DMS79 (cell line): Measurements from ENCODE around the gene SCD5.
A peak's percentile ranks its signal among the peaks of the same experiment; 100 is the strongest.
"Not testable (repeated sequence)": the region's sequence is repeated elsewhere in the genome, so short reads cannot be mapped to it uniquely, and the experiment has no call there.

Experiments used
- DNase-seq: peaks from one replicate; lab custom pipeline; 2025; lab: John Stamatoyannopoulos, UW

The SCD5 gene

DNA sequence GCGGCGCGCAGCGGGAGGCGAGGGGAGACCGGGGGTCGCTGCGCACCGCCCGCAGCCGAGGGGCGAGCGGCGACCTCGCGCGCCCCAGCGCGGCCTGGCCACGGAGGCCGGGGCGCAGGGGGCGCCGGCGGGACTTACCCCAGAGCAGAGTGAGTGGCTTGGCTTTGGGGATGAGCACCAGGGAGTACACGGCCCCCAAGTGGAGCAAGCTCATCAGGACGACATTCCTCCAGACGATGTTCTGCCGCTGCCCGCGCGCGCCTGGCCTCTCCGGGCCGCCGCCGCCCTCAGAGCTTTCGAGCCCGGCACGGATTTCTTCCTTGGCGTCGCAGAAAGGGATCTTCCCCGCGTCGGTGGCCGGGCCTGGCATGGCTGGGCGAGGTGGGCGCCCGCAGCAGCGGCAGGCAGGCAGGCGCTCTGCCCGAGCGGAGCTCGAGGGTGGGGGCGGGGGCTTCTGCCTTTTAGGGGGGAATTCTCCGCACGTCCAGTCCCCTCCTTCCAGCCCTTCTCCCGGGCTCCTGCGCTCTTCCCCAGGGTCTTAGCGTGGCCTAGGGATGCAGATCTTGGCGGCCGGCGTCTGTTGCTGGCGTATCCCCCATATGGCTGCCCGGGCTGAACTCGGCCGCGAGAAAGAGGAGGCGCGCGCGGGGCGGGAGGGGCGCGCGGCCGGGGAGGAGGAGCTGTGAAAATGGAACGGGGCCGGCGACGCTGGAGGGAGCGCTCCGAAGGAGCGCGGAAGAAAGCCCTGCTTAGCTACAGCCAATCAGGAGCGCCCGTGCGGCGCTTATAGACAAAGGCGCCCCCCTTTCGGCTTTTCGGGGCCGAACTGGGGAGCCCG lies at the start of gene SCD5:
TSS of gene SCD5 (minus strand) at position 629 of the 838 bp plus-strand sequence. CDS start at position 370, 259 bp downstream.
- peak; percentile 83 for DNase-seq

DNA sequence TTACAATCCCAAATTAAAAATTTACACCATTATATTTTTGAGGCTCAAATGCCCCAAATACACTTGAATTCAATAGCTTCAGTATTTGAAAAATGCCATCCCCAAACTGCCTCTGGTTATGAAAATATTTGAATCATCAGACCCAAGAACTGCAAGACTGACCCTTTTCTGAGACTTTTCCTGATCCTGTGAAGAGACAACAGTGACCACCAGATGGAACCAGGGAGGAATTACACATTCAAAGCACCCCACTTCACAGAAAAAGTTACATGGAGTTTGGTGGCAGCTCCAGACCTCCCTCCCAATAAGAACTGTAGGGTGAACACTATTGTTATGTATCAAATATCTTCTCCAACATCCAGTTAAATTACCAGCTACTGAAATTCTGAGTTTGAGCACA lies 44.0 kb upstream of the SCD5 start:
- DNase-seq = no peak

DNA sequence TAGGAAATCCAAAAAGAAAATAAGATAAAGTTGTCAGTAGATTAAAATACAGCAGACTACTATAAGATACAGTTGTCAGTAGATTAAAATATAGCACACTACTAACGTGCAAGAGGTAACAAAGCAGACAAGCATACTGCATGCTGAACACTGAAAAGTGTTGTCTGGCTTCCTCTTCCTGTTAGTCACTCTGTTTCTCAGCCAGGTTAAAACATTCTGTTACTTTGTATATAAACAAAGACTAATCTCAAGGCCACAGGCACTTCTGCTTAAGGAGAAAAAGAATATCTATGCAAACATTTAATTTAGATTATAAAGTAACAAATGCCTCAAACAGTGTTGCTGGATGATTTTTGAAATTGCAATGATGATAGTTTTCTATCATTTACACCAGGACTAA lies 41.0 kb upstream of the SCD5 start:
- no peak for DNase-seq

DNA sequence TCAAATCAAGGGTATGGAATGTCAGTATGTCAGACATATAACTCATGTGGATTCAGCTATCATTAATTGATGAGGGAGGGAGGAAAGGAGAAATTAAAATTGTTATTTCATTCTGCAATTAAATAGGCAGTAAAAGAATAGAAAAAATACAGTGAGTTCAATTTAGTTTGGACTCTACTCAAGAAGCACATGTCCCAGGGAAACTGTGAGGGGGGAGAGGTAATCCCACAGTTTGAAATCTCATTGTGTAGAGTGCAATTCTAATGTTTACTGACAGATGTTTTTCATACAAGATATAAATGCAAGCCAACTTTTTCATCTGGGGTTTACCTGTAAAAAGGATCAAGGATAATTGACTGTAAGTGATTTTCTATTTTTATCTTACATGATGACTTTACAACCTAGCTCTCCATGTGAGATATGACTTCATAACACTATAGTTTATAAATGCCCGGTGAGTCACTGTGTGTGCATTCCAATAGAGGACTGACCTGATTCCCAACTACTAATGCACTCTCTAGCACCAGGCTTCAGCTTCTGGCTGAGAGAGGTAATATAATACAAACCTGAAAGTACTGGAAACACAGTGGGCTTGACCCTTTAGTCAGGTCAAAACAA lies 35.2 kb upstream of the SCD5 start:
- no peak for DNase-seq

DNA sequence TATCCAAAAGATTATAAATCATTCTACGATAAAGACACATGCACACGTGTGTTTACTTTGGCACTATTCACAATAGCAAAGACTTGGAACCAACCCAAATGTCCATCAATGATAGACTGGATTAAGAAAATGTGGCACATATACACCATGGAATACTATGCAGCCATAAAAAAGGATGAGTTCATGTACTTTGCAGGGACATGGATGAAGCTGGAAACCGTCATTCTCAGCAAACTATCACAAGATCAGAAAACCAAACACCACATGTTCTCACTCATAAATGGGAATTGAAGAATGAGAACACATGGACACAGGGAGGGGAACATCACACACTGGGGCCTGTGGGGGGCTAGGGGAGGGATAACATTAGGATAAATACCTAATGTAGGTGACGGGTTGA lies 34.5 kb upstream of the SCD5 start:
- DNase-seq = not testable (repeated sequence)

DNA sequence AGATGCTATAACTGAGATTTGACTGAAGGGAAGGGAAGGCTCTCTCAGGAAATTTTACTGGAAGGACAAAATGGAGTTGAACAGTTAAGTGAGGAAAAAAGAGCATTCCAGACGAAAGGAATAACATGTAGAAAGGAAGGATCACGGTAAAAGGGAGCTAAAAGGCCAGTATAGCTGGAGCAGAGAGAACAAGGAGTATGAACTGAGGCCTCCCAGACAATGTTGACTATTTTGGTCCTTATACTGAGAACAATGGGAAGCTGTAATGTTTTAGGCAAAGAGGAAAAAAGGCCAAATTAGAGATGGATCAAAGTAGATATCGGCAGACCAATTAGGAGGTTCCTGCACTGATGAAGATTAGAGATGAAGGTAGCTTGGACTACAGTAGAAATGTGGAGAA lies 26.8 kb upstream of the SCD5 start:
- no peak for DNase-seq

DNA sequence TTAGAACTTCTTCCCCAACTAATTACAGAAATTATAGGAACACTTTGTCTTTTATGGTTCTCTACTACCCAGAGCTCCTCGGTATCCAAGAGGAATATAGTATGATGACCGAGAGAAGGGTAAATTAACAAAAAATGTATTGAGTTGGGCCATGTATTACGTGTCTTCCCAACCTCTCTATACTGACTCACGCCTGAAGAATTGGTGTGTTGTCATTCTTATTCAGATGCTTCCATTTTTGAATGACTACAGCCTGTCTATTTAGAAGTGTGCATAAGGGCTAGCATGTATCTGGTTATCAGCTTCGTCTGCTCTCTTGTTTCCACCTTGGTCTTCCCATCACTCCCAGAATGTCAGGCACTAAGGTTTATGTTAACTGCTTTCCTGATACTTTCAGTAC lies 24.5 kb upstream of the SCD5 start:
- no peak for DNase-seq

DNA sequence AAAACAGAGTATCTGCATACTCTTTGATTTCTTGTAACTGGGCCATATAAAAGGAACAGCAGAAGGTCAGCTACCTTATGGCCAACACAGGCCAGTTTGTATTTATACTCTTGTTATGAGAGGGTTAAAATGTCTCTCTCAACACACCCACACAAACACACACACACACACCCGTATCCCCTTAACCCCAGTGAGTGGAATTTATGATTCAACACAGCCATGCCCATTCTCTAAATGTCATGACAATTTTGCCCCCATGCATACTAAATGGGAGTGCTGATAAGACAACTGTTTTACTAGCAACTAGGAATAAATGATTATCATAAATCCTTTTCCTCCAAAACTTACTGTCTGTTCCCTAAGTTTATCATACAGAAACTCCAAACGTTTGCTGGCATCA lies 22.1 kb upstream of the SCD5 start:
- DNase-seq = no peak

DNA sequence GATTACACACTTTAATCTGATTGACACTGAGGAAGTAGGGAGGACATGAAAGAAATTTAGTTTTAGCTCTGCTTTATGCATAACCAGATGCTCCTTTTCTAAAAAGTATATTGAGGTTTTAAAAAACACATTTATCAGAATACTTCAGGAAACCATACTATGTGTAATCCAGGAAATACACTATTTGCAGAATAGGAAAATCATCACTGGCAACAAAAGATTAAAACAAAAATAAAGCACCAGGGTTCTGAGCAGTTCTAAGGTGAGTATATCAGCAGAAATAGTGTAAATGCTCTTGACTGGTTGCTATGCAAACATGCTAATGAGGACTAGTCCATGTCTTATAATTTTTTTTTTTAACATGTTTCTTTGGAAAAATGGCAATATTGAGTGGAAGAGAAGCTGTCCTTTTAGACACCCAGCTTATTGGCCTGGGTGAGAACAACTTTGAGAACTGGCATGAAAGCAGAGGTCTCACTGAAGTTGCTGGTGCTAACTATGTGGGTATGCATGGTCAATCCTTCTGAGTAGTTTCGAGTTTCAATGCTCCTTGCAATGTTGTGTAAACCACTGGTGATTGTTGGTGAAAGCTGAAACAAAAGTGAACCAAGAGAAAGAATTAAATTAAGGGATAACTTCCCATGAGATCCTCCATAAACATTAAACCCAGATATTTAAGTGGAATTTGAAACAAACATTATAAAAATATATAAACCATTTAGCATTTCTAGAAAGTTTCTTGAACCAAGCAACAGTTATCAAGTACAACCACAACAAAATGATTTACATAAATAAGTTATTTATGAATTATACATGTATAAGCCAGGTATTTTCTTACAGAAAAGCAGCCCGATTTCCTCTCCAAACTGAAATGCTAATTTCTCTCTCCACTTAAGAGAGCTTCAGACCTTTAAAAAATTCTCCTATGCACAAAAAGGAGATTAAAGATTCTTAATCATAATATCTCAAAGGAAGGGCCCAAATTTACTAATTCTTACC lies 20.4 kb upstream of the SCD5 start:
- no peak for DNase-seq

DNA sequence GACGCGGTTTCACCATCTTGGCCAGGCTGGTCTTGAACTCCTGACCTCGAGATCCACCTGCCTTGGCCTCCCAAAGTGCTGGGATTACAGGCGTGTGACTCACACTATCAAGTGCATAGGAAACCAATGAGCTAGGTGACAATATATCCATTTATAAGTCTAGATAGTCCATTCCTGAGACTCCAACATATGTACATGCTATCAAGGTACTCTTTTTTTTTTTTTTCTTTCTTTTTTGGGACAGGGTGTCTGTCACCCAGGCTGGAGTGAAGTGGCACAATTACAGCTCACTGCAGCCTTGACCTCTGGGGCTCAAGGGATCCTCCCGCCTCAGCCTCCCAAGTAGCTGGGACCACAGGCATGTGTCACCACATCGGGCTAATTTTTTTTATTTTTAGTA lies 18.3 kb upstream of the SCD5 start:
- DNase-seq = not testable (repeated sequence)

DNA sequence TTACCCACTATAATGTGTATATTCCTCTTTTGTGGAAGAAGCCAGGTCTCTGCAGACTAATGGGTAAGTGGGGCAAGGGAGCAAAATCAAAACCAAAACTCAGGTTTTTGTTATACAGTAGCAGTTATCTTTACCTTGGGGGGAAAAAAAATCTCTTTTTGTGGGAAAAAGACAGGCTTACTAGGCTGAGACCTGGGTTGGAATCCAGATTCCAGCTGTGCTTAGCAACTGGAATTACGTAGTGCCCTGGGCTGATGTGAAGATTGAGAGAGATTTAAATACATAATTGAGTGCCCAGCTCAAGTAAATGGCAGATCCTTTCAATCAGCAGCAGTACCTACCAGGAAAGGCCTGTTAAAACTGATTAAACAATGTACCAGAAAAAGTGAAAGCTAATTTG lies 15.4 kb upstream of the SCD5 start:
- DNase-seq = no peak

DNA sequence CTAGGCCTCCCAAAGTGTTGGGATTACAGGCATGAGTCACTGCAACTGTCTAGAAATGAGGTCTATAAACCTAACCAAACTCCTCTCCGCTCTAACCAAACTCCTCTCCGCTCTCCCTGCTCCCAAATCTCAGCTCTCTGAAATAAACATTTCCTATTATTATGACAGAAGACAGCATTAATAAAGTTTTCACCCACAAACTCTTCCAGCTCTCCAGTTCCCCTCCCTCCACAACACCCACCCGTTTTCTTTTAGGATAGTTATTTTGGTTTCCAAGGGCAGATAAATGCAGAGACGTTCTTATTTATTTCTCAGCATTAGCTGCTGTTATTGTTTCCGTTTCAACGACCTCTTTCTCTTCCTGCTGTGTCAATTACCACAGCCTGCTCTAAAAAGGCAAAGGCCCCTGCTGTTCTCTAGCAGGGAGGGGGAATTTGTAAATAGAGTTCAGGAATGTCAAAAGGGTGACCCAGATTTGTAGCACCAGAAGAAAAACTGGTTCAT lies 13.3 kb upstream of the SCD5 start:
- peak; percentile 20 for DNase-seq

DNA sequence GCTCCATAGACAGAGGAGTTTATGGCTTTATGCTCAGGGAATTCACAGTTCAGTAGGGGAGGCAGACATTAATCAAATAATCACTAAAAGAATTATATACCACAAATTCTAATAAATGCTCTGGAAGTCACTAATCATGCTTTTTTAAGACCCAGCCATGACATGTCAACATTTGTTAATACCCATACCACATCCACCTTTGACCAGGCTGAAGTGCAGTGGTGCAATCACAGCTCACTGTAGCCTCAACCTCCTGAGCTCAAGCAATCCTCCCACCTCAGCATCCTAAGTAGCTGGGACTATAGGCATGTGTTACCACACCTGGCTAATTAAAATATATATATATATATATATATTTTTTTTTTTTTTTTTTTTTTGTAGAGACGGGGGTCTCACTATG lies 12.8 kb upstream of the SCD5 start:
- DNase-seq = no peak

DNA sequence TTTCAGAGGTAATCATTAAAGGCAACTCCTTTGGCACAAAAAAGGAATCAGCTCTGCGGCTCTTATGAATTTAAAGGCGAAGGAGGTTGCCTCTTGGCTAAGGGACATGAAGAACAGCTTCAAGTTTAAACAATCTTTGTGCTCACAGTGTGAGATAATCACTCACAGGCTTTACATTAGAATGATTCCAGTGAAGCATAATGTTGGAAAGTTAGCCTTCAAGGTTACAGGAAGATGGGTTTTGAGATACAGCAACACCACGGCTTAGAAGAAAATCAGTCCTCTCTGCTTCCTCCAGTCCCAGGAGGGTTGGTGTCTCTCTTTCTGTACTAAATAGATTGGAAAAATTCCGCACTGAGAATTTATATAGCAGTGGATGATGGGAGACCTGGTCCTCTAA lies 11.6 kb upstream of the SCD5 start:
- DNase-seq = no peak

DNA sequence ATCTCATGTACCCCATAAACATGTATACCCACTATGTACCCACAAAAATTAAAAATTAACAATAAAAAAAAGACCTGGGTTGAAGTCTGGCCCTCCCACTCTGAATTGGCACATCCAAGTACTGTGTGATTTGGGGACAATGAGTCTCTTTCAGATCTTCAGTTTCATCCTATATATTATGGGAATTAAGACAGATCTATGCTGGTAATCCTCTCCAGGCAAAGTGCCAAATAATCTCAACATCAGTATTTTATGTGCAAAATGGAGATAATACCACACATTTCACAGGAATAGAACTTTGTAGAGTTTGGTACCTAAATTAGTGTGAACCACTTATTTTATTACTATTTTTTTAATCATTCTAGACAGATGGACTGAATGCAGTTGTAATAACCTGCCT lies 11.0 kb upstream of the SCD5 start:
- DNase-seq = no peak

DNA sequence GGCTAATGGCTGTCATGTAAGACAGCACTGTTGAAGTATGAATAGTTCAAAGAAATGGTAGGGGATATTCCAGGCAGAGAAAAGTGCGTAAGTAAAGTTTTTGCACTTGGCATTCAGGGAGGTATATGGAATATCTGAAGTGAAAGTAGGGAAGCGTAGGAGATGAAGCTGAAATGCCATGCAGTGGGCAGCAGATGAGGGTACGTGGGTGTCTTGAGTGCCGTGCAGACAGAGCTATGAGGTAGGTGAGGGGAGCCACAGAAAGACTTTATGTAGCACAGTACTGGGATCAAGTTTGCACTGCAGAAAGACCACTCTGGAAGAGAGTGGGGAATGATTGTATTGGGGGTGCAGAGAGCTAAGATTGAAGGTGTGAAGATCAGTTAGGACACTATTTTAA lies 5.2 kb upstream of the SCD5 start:
- no peak for DNase-seq

DNA sequence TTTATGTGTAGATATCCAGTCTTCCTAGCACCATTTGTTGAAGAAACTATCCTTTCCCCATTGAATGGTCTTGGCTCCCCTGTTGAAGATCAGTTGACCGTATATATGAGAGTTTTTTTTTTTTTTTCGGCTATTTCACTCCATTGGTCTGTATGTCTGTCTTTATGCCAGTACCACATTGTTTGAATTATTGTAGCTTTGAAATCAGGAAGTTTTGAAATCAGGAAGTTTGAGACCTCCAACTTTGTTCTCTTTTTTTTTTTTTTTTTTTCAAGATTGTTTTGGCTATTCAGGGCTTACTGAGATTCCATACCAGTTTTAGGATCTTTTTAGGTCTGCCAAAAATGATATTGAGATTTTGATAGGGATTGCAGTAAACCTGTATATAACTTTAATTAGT lies 4.3 kb upstream of the SCD5 start:
- no peak for DNase-seq

DNA sequence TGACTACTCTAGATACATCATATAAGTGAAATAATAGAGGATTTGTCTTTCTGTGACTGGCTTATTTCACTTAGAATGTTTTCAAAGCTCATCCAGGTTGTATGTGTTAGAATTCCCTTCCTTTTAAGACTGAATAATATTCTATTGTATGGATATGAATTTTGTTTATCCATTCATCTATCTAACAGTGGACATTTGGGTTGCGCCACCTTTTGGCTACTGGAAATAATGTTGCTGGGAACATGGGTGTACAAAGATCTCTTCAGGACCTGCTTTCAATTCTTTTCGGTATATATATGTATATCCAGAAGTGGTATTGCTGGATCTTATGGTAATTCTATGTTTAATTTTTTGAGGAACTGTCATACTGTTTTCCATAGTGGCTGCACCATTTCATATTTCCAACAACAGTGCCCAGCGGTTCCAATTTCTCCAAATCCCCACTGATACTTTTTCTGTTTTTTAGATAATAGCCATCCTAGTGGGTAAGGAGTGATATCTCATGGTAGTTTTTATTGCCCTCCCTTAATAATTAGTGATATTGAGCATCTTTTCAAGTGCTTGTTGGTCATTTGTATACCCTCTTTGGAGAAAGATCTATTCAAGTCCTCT lies 3.4 kb upstream of the SCD5 start:
- no peak for DNase-seq

DNA sequence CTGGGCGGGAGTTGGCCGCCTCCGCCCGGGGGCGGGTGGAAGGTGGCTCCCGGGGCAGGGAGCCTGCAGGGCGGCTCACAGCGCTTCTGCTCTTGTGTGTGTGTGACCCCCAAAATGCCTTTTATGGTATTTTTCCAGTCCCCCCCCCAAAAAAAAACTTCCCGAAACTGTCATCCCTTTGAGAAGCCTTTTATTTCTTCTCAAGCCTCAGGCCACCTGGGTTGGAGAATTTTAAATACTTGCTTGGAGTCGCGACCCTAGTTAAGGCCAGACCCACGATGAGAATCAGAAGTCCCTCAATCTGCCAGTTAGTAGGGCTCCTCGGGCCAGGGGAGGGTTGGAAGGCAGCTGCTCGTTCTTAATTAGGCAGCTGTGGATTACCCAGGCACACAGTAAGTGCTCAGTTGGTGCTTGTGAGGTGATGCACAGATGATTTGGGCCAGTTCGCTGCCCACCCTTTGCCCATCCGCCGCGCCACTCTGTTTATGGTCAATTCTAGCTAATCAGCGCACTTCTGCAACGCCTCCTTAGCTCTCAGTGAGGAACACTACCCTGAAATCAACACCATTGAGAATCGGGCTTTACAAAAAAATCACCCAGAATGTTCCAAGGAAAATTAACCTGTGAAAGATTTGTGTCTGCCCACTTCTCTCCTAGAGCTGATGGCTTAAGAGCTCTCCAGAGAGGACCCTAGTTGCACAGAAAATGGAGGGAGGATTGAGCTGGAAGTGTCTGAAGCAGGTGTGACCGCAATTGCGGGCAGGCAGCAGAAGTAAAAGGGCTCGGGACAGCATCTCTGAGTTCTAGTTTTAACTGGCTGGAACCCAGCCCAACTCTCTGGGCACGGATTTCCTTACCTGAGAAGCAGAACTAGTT lies 648 bp upstream of the SCD5 start:
- DNase-seq = peak; percentile 86

DNA sequence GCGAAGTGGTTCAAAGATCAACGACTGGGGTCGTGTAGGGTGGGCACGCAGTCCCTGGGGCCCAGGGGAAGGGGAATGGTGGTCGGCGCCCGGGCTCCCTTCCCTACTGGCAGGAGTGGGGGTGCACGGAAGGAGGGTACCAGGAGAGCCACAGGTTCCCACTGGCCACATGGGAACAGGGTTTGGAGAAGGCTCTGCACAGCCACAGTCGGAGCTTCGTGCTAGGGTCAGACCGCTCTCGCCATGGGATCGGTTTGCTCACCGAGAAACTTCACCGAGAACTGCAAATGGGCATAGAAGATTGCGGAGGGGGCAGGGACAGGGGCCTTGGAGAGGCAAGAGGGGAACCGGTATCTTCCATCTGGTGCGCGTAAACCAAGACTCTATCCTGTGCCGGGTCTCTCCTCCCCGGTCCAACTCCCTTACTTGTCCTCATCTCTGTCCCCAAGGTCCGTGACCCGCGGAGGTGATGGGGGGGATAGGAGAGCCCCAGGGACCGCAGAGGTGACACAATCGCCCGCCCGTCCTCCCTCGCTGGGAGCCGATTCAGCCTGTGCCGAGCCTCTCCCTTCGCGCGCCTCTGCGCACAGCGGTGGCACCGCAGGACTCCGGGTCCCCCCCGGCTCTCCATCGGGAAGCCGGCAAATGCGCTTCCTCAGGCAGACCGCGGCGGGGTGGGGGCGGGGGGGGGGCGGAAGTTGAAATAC lies 1.0 kb downstream of the SCD5 start:
- no peak for DNase-seq
